ENCODE measurements around the gene CYP27A1. TPM values are rescaled to one million over a fixed set of nuclear protein-coding genes. Genes with fewer than 3 reads are reported as not detected.

The CYP27A1 gene
- total RNA-seq, 1 donor from 2014 or later, result 180 TPM

DNA sequence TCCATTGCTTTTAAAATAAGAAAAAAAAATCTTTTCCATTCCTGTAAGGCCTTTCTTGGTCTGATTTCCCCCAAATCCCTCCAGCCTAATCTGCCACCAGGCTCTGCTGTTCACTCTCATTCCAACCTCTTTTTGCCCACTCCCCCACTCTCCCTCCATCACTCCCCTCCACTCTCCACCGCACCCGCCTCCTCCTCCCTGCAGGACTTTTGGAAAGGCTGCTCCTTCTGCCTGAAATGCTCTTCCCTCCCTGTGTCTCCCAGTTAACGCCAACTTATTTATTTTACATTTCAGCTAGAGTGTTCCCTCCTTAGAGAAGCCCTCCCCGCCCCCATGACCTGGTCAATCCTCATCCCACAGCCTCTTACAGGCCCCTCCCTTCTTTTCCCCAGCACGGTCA lies 72.9 kb downstream of the CYP27A1 start:
- DNase-seq (peak; percentile 12), ATAC-seq (no peak)
- Histone ChIP-seq H3K4me3 (no peak overlapping the region), H3K4me1 (peaks cover under 1% of the 10 kb centered on the region), H3K27ac (no peak overlapping the region), H3K36me3 (no peaks in the 10 kb centered on the region), H3K27me3 (peaks cover 64% of the 10 kb centered on the region), H3K9me3 (no peaks in the 10 kb centered on the region)
- intact Hi-C loops (cut with DNase I), result no loop called here
- no peak for TF ChIP-seq CTCF (IDR thresholded peaks at IDR 0.05)

DNA sequence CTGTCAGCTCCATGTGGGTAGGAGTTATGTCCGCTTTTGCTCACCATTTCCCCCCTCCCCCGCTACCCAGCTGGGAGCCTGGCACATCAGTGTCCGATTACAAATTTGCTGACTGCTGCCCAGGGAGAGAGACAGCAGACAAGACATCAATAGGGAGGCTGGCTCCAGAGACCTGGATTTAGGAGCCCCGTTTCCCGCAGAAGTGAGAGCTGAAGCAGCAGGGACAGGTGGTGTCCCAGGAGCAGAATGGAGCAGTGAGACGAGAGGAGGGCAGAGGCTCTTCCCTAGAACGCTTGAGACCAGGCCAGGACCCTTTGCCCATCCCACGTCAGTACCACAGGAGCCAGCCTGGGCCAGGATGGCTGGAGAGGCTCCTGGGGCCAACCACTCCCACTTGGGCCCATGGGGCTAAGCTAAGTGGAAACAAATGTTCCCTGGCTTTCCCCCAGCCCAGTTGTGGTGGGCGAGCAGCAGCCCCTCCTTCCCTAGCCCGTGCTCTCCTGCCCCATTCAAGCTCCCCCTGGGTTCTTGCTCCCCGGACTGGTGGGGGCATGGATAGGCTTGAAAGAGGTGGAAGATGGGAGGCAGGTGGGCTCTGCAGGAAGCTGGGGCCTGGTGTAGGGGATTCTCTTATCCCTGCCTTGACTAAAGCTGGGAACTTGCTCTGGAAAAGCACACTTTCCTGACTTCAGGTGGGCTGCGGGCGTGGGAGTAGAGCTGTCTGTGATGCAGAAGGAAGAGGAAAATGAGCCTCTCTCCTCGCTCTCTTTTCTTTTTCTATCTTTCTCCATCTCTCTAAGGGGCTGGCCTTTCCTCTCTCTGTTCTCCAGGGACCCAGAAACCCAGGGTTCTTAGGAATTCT lies 73.6 kb downstream of the CYP27A1 start:
- intact Hi-C loops (cut with DNase I), result no loop called here
- peak; percentile 51 for DNase-seq
- peaks cover 7% of the 10 kb centered on the region for H3K4me1 ChIP-seq

DNA sequence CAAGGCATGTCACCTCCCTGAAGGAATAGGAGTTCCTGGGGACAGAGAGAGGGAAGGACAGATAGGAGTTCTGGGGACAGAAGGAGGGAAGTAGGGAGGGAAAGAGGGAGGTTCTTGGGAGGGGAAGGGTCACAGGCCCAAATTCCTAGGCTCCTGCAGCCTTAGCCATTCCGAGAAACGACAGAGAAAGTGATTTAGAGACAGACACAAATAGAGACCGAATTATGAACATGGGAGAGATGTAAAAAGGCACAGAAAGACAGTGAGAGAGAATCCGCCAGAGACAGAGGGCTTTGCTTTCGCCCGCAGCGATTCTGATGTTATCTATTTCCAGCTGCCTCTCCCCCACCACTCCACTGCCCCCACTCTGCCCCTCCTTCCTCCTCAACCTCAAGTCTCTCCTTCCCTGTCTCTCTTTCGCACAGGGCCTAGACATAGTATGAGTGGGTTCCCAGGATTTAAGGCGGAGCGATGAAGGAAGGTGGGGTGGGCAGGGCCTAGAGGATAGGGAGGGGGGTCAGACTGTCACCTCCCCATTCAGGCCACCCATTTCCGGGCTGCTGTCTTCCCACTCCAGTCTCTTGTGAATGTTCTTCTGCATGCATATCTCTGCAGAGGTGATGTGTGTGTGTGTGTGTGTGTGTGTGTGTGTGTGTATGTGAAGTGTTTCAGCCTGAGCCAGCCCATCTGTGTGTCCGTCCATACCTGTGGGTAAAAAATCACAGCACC lies 74.4 kb downstream of the CYP27A1 start:
- Histone ChIP-seq H3K9me3 (no peaks in the 10 kb centered on the region), H3K27me3 (peaks cover 66% of the 10 kb centered on the region), H3K4me3 (no peak overlapping the region), H3K4me1 (peaks cover 13% of the 10 kb centered on the region), H3K27ac (no peak overlapping the region), H3K36me3 (no peaks in the 10 kb centered on the region)
- TF ChIP-seq CTCF (IDR thresholded peaks at IDR 0.05), result no peak
- ATAC-seq (no peak), DNase-seq (peak; percentile 18)
- intact Hi-C loops (cut with DNase I), result no loop called here

More for the DNA sequence above, 73.6 kb downstream of the CYP27A1 start:
- H3K27me3 ChIP-seq, result peaks cover 66% of the 10 kb centered on the region
- no peak overlapping the region for H3K4me3 ChIP-seq
- no peaks in the 10 kb centered on the region for H3K36me3 ChIP-seq
- ATAC-seq, result no peak
- H3K27ac ChIP-seq, result no peak overlapping the region
- no peaks in the 10 kb centered on the region for H3K9me3 ChIP-seq
- TF ChIP-seq CTCF (IDR thresholded peaks at IDR 0.05), result no peak

DNA sequence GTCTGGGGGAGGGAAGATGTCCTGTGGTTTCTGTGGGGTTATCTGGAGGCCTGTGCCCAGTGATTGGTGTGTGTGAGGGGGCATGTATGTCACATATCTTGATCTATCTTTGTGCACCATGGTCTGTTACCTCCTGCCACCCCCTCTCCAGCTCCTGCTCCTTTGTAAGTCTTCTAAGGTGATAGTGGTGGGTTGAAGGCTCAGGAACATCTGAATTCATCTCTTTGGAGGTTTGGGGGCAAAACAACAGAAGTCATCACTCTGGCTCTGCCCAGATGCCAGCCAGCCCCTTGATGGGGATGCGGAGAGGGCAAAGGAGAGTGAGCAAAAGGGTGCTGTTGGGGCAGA lies 74.9 kb downstream of the CYP27A1 start:
- intact Hi-C loops (cut with DNase I), result no loop called here
- peaks cover 66% of the 10 kb centered on the region for H3K27me3 ChIP-seq
- no peak overlapping the region for H3K4me3 ChIP-seq
- ATAC-seq (no peak), DNase-seq (no peak)
- no peak for TF ChIP-seq CTCF (IDR thresholded peaks at IDR 0.05)
- no peak overlapping the region for H3K27ac ChIP-seq
- H3K36me3 ChIP-seq, result no peaks in the 10 kb centered on the region
- H3K4me1 ChIP-seq, result peaks cover 13% of the 10 kb centered on the region
- no peaks in the 10 kb centered on the region for H3K9me3 ChIP-seq

DNA sequence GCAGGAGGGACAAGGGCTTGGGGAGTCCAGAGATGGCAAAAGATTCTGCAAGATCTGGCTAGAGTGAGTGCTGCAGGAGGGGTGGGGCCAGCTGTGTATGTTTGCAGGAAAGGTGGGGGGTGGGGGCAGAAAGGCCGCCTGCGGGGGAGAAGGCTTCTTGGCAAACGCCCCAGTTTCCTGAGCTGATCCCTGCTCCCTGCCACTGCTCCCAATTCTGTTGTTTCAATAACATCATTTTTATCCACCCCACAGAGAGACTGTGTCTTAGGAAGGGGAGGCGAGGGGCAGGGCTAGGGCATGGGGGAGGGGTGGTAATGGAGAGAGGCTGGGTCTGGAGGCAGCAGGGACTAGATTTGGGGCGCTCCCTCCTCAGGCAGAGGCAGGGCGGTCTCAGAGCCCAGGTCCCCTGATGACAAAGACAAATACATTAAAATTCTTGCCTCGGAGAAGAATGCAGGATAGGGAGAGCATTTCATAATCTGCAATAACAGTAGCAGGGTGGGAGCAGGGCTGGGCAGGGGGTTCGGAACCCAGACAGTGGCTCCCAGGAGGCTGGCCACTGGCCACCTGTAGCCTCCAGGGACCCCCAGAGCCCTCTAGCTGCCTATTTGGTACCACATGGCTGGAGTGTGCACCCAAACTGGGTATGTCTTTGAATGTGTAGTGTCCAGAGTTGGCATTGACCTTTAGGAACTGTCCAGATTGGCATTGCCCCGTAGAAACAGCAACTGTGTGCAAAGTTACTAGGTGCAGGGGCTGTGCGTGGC lies 75.6 kb downstream of the CYP27A1 start:
- H3K36me3 ChIP-seq, result no peaks in the 10 kb centered on the region
- H3K9me3 ChIP-seq, result no peaks in the 10 kb centered on the region
- no peak for TF ChIP-seq CTCF (IDR thresholded peaks at IDR 0.05)
- peaks cover 13% of the 10 kb centered on the region for H3K4me1 ChIP-seq
- intact Hi-C loops (cut with DNase I), result no loop called here
- ATAC-seq, result no peak
- H3K4me3 ChIP-seq, result no peak overlapping the region
- no peak overlapping the region for H3K27ac ChIP-seq
- peak; percentile 40 for DNase-seq
- peaks cover 66% of the 10 kb centered on the region for H3K27me3 ChIP-seq

All from upper lobe of right lung (tissue), 1 donor.